ENCODE results near the gene DCAF7. TPM values are rescaled to one million over a fixed set of nuclear protein-coding genes. Genes with fewer than 3 reads are reported as not detected.

Gene DCAF7
- total and polyA plus RNA-seq, 3 donors from 2014 or later: 51.7 to 164 (median 66.8) TPM

- no peaks in the 10 kb centered on the region for H3K36me3 ChIP-seq (ENCODE audit: low read depth, missing control alignments)
- no peaks in the 10 kb centered on the region for H3K9me3 ChIP-seq
- intact Hi-C loops (cut with DNase I; ENCODE audit: low total_unique reads): loop anchor here (10.0 kb wide), 1 partner anchor 60 kb away; the partner anchor contains the start of gene ACE
- DNase-seq: no peak
- no peak overlapping the region for H3K4me3 ChIP-seq
- no peaks in the 10 kb centered on the region for H3K27me3 ChIP-seq
- no peak overlapping the region for H3K27ac ChIP-seq
- peaks cover 11% of the 10 kb centered on the region for H3K4me1 ChIP-seq
- 91 to 93% methylated on average over 13 of the region's 13 CpGs for WGBS, 2 donors
- TF ChIP-seq POLR2A (IDR thresholded peaks at IDR 0.05) (no peak), CTCF (IDR thresholded peaks at IDR 0.05) (no peak)
These were observed 15.3 kb upstream of the DCAF7 start for GRCh38 chr17:63534816-63535455.

DNA sequence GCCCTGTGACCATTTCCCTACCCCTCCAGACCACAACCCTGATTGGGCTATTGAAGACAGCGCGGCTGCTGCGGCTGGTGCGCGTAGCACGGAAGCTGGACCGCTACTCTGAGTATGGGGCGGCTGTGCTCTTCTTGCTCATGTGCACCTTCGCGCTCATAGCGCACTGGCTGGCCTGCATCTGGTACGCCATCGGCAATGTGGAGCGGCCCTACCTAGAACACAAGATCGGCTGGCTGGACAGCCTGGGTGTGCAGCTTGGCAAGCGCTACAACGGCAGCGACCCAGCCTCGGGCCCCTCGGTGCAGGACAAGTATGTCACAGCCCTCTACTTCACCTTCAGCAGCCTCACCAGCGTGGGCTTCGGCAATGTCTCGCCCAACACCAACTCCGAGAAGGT, 14.6 kb upstream of the DCAF7 start:
- H3K9me3 ChIP-seq: no peaks in the 10 kb centered on the region
- no peak overlapping the region for H3K27ac ChIP-seq
- WGBS, 2 donors: 96 to 98% methylated on average over 9 to 24 of the region's 24 CpGs
- intact Hi-C loops (cut with DNase I; ENCODE audit: low total_unique reads): loop anchor here (10.0 kb wide), 1 partner anchor 61 kb away; the partner anchor contains the start of gene ACE
- peaks cover 11% of the 10 kb centered on the region for H3K4me1 ChIP-seq
- H3K27me3 ChIP-seq: no peaks in the 10 kb centered on the region
- no peak for TF ChIP-seq POLR2A (IDR thresholded peaks at IDR 0.05)
- no peak for TF ChIP-seq CTCF (IDR thresholded peaks at IDR 0.05)
- no peak for DNase-seq
- no peaks in the 10 kb centered on the region for H3K36me3 ChIP-seq (ENCODE audit: low read depth, missing control alignments)
- no peak overlapping the region for H3K4me3 ChIP-seq

DNA sequence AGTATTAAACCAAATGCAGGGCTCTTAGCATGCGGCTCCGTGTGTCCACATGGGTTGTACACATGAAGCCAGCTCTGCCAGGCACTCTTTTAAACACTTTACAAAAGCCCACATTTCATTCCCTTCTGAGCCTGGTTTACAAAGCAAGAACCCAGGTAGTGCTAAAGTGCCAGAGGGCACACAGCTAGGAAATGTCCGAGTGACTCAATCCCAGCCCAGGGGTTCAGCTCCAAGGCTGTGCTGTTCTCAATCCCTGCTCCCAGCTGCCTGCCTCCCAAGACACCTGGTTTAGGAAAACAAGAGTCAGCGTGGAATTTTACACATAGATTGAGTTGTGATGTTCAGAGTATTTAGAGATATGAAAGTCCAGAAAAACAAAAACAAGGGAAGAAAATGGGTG, 13.3 kb upstream of the DCAF7 start:
- TF ChIP-seq POLR2A (IDR thresholded peaks at IDR 0.05) (no peak), CTCF (IDR thresholded peaks at IDR 0.05) (no peak)
- intact Hi-C loops (cut with DNase I; ENCODE audit: low total_unique reads): loop anchor here (10.0 kb wide), 1 partner anchor 62 kb away; the partner anchor contains the start of gene ACE
- no peaks in the 10 kb centered on the region for H3K27me3 ChIP-seq
- DNase-seq: no peak
- peaks cover 11% of the 10 kb centered on the region for H3K4me1 ChIP-seq
- no peak overlapping the region for H3K27ac ChIP-seq
- H3K36me3 ChIP-seq (ENCODE audit: low read depth, missing control alignments): no peaks in the 10 kb centered on the region
- no peaks in the 10 kb centered on the region for H3K9me3 ChIP-seq
- H3K4me3 ChIP-seq: no peak overlapping the region
- 89 to 93% methylated on average over 4 of the region's 4 CpGs for WGBS, 2 donors

DNA sequence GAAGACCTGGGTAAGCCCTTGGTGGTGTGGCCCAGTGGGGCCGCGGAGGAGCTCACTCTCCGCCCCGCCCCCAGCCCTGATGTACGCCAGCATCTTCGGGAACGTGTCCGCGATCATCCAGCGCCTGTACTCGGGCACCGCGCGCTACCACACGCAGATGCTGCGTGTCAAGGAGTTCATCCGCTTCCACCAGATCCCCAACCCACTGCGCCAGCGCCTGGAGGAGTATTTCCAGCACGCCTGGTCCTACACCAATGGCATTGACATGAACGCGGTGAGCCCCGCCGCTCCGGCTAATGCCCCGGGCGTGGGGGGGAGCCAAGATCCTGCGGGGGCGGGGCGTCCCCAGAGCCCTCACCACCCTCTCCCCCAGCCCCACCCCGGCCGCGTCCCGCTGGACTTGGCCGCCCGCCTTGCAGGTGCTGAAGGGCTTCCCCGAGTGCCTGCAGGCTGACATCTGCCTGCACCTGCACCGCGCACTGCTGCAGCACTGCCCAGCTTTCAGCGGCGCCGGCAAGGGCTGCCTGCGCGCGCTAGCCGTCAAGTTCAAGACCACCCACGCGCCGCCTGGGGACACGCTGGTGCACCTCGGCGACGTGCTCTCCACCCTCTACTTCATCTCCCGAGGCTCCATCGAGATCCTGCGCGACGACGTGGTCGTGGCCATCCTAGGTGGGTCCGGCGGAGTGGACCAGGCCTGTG, 12.1 kb upstream of the DCAF7 start:
- DNase-seq: no peak
- WGBS, 2 donors: 3 to 5% methylated on average over 18 to 54 of the region's 62 CpGs
- TF ChIP-seq POLR2A (IDR thresholded peaks at IDR 0.05) (no peak), CTCF (IDR thresholded peaks at IDR 0.05) (no peak)
- Histone ChIP-seq H3K4me1 (peaks cover 11% of the 10 kb centered on the region), H3K36me3 (ENCODE audit: low read depth, missing control alignments) (no peaks in the 10 kb centered on the region), H3K9me3 (no peaks in the 10 kb centered on the region), H3K27me3 (no peaks in the 10 kb centered on the region), H3K27ac (no peak overlapping the region), H3K4me3 (peak overlapping the region in 1 of 2 donors; percentile 31)
- intact Hi-C loops (cut with DNase I; ENCODE audit: low total_unique reads): loop anchor here (10.0 kb wide), 1 partner anchor 63 kb away; the partner anchor contains the start of gene ACE
